22Rv1 (cell line): ENCODE data around the gene UPB1.

Source experiments
- CTCF ChIP-seq: fragments of 450-650 bp; IDR thresholded peaks from 2 replicates; pipeline ENCODE4 v1.5.1; 2017; ENCODE audit warnings: mild to moderate bottlenecking
- ZFX ChIP-seq: fragments of 450-650 bp; IDR thresholded peaks from 2 replicates; pipeline ENCODE4 v1.6.1; 2017; ENCODE audit warnings: antibody characterized with exemption, borderline replicate concordance

DNA sequence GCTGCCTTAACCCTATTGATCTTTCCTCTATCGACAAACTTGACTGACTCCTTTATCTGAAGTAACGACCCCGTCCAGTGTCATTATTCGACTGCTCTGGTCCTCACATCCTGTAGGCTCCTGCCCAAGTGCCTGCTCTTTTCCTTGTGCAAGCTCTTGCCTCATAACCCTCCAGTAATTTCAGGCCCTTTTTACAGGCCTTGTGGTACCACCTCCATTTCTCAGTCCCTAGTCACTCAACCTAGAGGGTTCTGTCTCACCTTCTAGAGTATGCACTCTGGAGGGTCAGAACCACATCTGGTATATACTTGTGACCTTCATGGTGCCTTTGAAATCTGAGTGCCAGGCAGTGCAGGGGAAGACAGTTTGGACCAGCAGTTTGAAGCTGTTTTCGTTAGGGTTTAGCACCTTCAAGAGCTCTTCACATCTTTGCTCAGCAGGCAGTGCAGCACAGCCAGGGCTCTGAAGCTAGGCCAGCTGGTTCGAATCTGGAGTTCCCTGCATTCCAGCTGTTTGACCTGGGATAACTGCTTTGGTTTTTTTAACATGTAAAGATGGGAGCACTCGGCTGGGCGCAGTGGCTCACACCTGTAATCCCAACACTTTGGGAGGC, 71.9 kb downstream of the UPB1 start:
- TF ChIP-seq CTCF (no peak), ZFX (no peak)
